PC-9 (cell line): ENCODE results near the gene PIGX. TPM values are rescaled to one million over a fixed set of nuclear protein-coding genes. Genes with fewer than 3 reads are reported as not detected.

Experiments used
- BruUV-seq: library from RNA; stranded (reverse); fragments of 400-500 nt; replicated peaks from 2 replicates; lab custom pipeline; 2021; lab: Mats Ljungman, UMichigan
- CTCF ChIA-PET: fragments of 300-600 bp; sonication (Branson Sonifier 250); formaldehyde crosslinking; loops from one replicate; lab custom pipeline; 2022; ENCODE audit warnings: antibody characterized with exemption; lab: Charles Lee
- POLR2A ChIA-PET: fragments of 300-600 bp; sonication (Branson Sonifier 250); formaldehyde crosslinking; loops from one replicate; lab custom pipeline; 2022; ENCODE audit warnings: antibody characterized with exemption; ENCODE audit not compliant: unreplicated experiment; lab: Charles Lee
- DNase-seq, 2 experiments: peaks; one replicate each; pipeline versions ENCODE4 v3.0.0 to v3.0.0-alpha.2; 2015 to 2022; ENCODE audit warnings: mixed read lengths in 1 of 2
- H2AFZ ChIP-seq: fragments of 200-600 bp; sonication (generic); 2 replicates; pipeline ENCODE4 v1.8.1; 2017; ENCODE audit warnings: antibody characterized with exemption
- H3F3A ChIP-seq: fragments of 200-600 bp; sonication (generic); 2 replicates; pipeline ENCODE4 v1.8.1; 2017; ENCODE audit warnings: antibody characterized with exemption, mild to moderate bottlenecking, low read depth; ENCODE audit not compliant: insufficient read depth
- H3K27ac ChIP-seq: fragments of 200-600 bp; sonication (generic); 2 replicates; pipeline ENCODE4 v1.6.1; 2016; ENCODE audit warnings: mixed run types
- H3K27me3 ChIP-seq: fragments of 200-600 bp; sonication (generic); 2 replicates; pipeline ENCODE4 v1.6.1; 2016; ENCODE audit warnings: low read depth, mixed run types; ENCODE audit not compliant: insufficient read depth
- H3K36me3 ChIP-seq: fragments of 200-600 bp; sonication (generic); 2 replicates; pipeline ENCODE4 v1.6.1; 2016; ENCODE audit warnings: low read depth, mixed run types
- H3K4me1 ChIP-seq: fragments of 200-600 bp; sonication (generic); replicated peaks from 2 replicates; pipeline ENCODE4 v1.6.1; 2016; ENCODE audit warnings: mixed run types; ENCODE audit not compliant: insufficient read depth
- H3K4me2 ChIP-seq: fragments of 200-600 bp; sonication (generic); 2 replicates; pipeline ENCODE4 v1.6.1; 2017; ENCODE audit warnings: mixed run types
- H3K4me3 ChIP-seq: fragments of 200-600 bp; sonication (generic); 2 replicates; pipeline ENCODE4 v1.6.1; 2016; ENCODE audit warnings: mixed run types
- H3K79me2 ChIP-seq: fragments of 200-600 bp; sonication (generic); 2 replicates; pipeline ENCODE4 v1.6.1; 2017; ENCODE audit warnings: low read depth, mixed run types
- H3K9me2 ChIP-seq: fragments of 200-600 bp; sonication (generic); 2 replicates; pipeline ENCODE4 v1.8.1; 2017; ENCODE audit warnings: mild to moderate bottlenecking; ENCODE audit not compliant: insufficient read depth
- H3K9me3 ChIP-seq: fragments of 200-600 bp; sonication (generic); 2 replicates; pipeline ENCODE4 v1.8.1; 2016; ENCODE audit warnings: low read depth; ENCODE audit not compliant: insufficient read depth
- H4K20me1 ChIP-seq: fragments of 200-600 bp; sonication (generic); 2 replicates; pipeline ENCODE4 v1.8.1; 2017; ENCODE audit not compliant: insufficient read depth
- CTCF ChIP-seq: fragments of 200-600 bp; sonication (generic); conservative IDR thresholded peaks from 2 replicates; pipeline ENCODE4 v1.6.1; 2017; ENCODE audit warnings: mixed run types, antibody characterized with exemption, mild to moderate bottlenecking, moderate library complexity
- EZH2 ChIP-seq: fragments of 200-600 bp; sonication (generic); IDR thresholded peaks from 2 replicates; pipeline ENCODE4 v1.8.0; 2017; ENCODE audit warnings: antibody characterized with exemption, low read depth
- intact Hi-C: fragments of 100-400 bp; cut with micrococcal nuclease; formaldehyde crosslinking; loops from one replicate; pipeline ENCODE4 v1.10.0; 2022; ENCODE audit not compliant: unreplicated experiment
- total RNA-seq: library from RNA; stranded (reverse); gene quantifications from 2 replicates; pipeline ENCODE4 v1.2.3, GENCODE V29; 2021

Gene PIGX
- total RNA-seq, 1 experiment from 2014 or later, result 47.6 TPM

- POLR2A ChIA-PET, result no interaction called here
- Histone ChIP-seq H3K79me2 (peaks cover 85% of the 10 kb centered on the region), H3K9me2 (no peaks in the 10 kb centered on the region), H4K20me1 (no peaks in the 10 kb centered on the region), H3K27me3 (no peaks in the 10 kb centered on the region), H3K36me3 (peaks cover 25% of the 10 kb centered on the region), H3F3A (no peaks in the 10 kb centered on the region; the same call in 1 of the 2 replicates), H3K4me3 (no peak overlapping the region), H3K27ac (no peak overlapping the region), H3K4me2 (no peak overlapping the region), H2AFZ (no peak overlapping the region), H3K9me3 (peaks cover 9% of the 10 kb centered on the region; the same call in 1 of the 2 replicates), H3K4me1 (no peaks in the 10 kb centered on the region)
- no TSS peak for BruUV-seq
- CTCF ChIA-PET, result no interaction called here
- no peak for TF ChIP-seq EZH2
- no peak for TF ChIP-seq CTCF
- DNase-seq, result no peak
- intact Hi-C loops, result no loop called here
These were observed 70.3 kb downstream of the PIGX start for GRCh38 chr3:196782511-196782910.

Other genes with a start within 250 kb of the PIGX start
- gene RNF168, start 208.6 kb upstream of the PIGX start, total RNA-seq, result 49.3 and 60.6 TPM in 2 replicates
- gene SMCO1, start 197.0 kb upstream of the PIGX start, total RNA-seq, result not detected in 2 replicates
- gene WDR53, start 143.8 kb upstream of the PIGX start, total RNA-seq, result 33.5 and 34.8 TPM in 2 replicates
- gene FBXO45, start 143.7 kb upstream of the PIGX start, total RNA-seq, result 16.5 and 21.3 TPM in 2 replicates
- gene NRROS, start 72.7 kb upstream of the PIGX start, total RNA-seq, result 2.2 and 3.1 TPM in 2 replicates
- gene CEP19, start 127 bp upstream of the PIGX start, total RNA-seq, result 3.4 and 5.5 TPM in 2 replicates
- 78.6 and 113 TPM in 2 replicates for gene PAK2, start 27.5 kb downstream of the PIGX start, total RNA-seq
- 52.3 and 60.9 TPM in 2 replicates for gene SENP5, start 155.5 kb downstream of the PIGX start, total RNA-seq
- 83.8 and 91.8 TPM in 2 replicates for gene NCBP2, start 230.2 kb downstream of the PIGX start, total RNA-seq